ENCODE data around the gene SCAMP4.
A peak's percentile ranks its signal among the peaks of the same experiment; 100 is the strongest.

The SCAMP4 gene

GRCh38 chr19:1912760-1913505 lies 7.7 kb downstream of the SCAMP4 start:
- DNase-seq (ENCODE audit: low read depth in 2 of 2): no peak

GRCh38 chr19:1913781-1914577 lies 8.8 kb downstream of the SCAMP4 start:
- DNase-seq (ENCODE audit: low read depth in 2 of 2): no peak

- no peak for DNase-seq (ENCODE audit: low read depth in 2 of 2)
Observed at GRCh38 chr19:1914826-1915341, 9.7 kb downstream of the SCAMP4 start.

GRCh38 chr19:1917146-1917545 lies 11.9 kb downstream of the SCAMP4 start:
- DNase-seq (ENCODE audit: low read depth in 2 of 2): no peak

GRCh38 chr19:1917926-1918325 lies 12.7 kb downstream of the SCAMP4 start:
- DNase-seq (ENCODE audit: low read depth in 2 of 2): no peak

GRCh38 chr19:1918975-1919374 lies 13.8 kb downstream of the SCAMP4 start:
- DNase-seq (ENCODE audit: low read depth in 2 of 2): no peak

- DNase-seq (ENCODE audit: low read depth in 2 of 2): no peak
Observed at GRCh38 chr19:1920644-1921043, 15.4 kb downstream of the SCAMP4 start.

GRCh38 chr19:1921326-1921725 lies 16.1 kb downstream of the SCAMP4 start:
- no peak for DNase-seq (ENCODE audit: low read depth in 2 of 2)

- no peak for DNase-seq (ENCODE audit: low read depth in 2 of 2)
Observed at GRCh38 chr19:1921825-1922224, 16.6 kb downstream of the SCAMP4 start.

- no peak for DNase-seq (ENCODE audit: low read depth in 2 of 2)
Observed at GRCh38 chr19:1922803-1923202, 17.6 kb downstream of the SCAMP4 start.

- DNase-seq (ENCODE audit: low read depth in 2 of 2): peak in 1 of 2 donors; percentile 50
Observed at GRCh38 chr19:1923319-1923718, 18.1 kb downstream of the SCAMP4 start.

GRCh38 chr19:1924320-1924961 lies 19.2 kb downstream of the SCAMP4 start:
- DNase-seq (ENCODE audit: low read depth in 2 of 2): no peak

- no peak for DNase-seq (ENCODE audit: low read depth in 2 of 2)
Observed at GRCh38 chr19:1925544-1925943, 20.3 kb downstream of the SCAMP4 start.

- peak; percentile 63 to 83 for DNase-seq (ENCODE audit: low read depth in 2 of 2)
Observed at GRCh38 chr19:1929021-1929742, 24.0 kb downstream of the SCAMP4 start.

GRCh38 chr19:1931445-1931844 lies 26.2 kb downstream of the SCAMP4 start:
- DNase-seq (ENCODE audit: low read depth in 2 of 2): no peak

- no peak for DNase-seq (ENCODE audit: low read depth in 2 of 2)
Observed at GRCh38 chr19:1932395-1932794, 27.2 kb downstream of the SCAMP4 start.

GRCh38 chr19:1933244-1933643 lies 28.0 kb downstream of the SCAMP4 start:
- DNase-seq (ENCODE audit: low read depth in 2 of 2): no peak

GRCh38 chr19:1933942-1934341 lies 28.7 kb downstream of the SCAMP4 start:
- no peak for DNase-seq (ENCODE audit: low read depth in 2 of 2)

- no peak for DNase-seq (ENCODE audit: low read depth in 2 of 2)
Observed at GRCh38 chr19:1935484-1936208, 30.4 kb downstream of the SCAMP4 start.

GRCh38 chr19:1936430-1936829 lies 31.2 kb downstream of the SCAMP4 start:
- DNase-seq (ENCODE audit: low read depth in 2 of 2): no peak

Data from stimulated activated CD4-positive, alpha-beta T cell treated with anti-CD3 and anti-CD28 coated beads, Interleukin-15, amount 100 ng/mL, for 48 hours (primary cell).